HEK293 (cell line): ENCODE data around the gene TSHZ2.
A peak's percentile ranks its signal among the peaks of the same experiment; 100 is the strongest.

Experiments
- CTCF ChIA-PET: fragments of 350-600 bp; formaldehyde crosslinking; extraction: SDS; loops from one replicate; lab custom pipeline; 2021; ENCODE audit warnings: antibody characterized with exemption; lab: Yijun Ruan, JAX
- POLR2A ChIA-PET: fragments of 300-600 bp; formaldehyde crosslinking; extraction: SDS; loops from one replicate; lab custom pipeline; 2020; ENCODE audit warnings: antibody characterized with exemption, inconsistent platforms; lab: Yijun Ruan, JAX
- H3K27ac ChIP-seq: fragments of 200-500 bp; sonication (Bioruptor generic); 2 replicates; pipeline ENCODE4 v1.5.1; 2014; ENCODE audit warnings: low read depth, low read length, control low read depth, inconsistent platforms; ENCODE audit errors: extremely low read depth
- H3K36me3 ChIP-seq, 2 experiments: fragments of 200-500 bp in 1 of 2; sonication (Bioruptor generic) in 1 of 2; 1 replicate in 1 of 2; 2 replicates in 1 of 2; pipeline ENCODE4 v1.5.1; 2014 to 2017; ENCODE audit warnings: inconsistent platforms in 2 of 2, low read length in 2 of 2; ENCODE audit not compliant: control insufficient read depth in 2 of 2, insufficient read depth in 1 of 2
- H3K4me1 ChIP-seq: fragments of 200-500 bp; sonication (Bioruptor generic); 2 replicates; pipeline ENCODE4 v1.5.1; 2014; ENCODE audit warnings: mild to moderate bottlenecking, low read length, inconsistent platforms; ENCODE audit not compliant: control insufficient read depth, insufficient read depth
- H3K4me3 ChIP-seq: 2 replicates; pipeline ENCODE4 v1.5.1; 2011; ENCODE audit warnings: low read depth, mild to moderate bottlenecking, control low read depth, low read length, moderate library complexity
- H3K9me3 ChIP-seq: fragments of 200-500 bp; sonication (Bioruptor generic); 2 replicates; pipeline ENCODE4 v1.5.1; 2014; ENCODE audit warnings: low read depth, low read length, inconsistent platforms; ENCODE audit not compliant: control insufficient read depth, insufficient read depth
- FEZF1 ChIP-seq: fragments of 450-650 bp; formaldehyde crosslinking; IDR thresholded peaks from 2 replicates; pipeline ENCODE4 v1.5.1; 2016; ENCODE audit warnings: missing biosample characterization, missing genetic modification characterization
- GLI2 ChIP-seq: fragments of 450-650 bp; formaldehyde crosslinking; IDR thresholded peaks from 2 replicates; pipeline ENCODE4; 2017; ENCODE audit warnings: missing biosample characterization, missing genetic modification characterization, low read depth, borderline replicate concordance
- SCRT2 ChIP-seq: fragments of 450-650 bp; formaldehyde crosslinking; IDR thresholded peaks from 2 replicates; pipeline ENCODE4 v1.5.1; 2016; ENCODE audit warnings: missing biosample characterization, missing genetic modification characterization
- ZNF133 ChIP-seq: fragments of 450-650 bp; formaldehyde crosslinking; IDR thresholded peaks from 2 replicates; pipeline ENCODE4 v1.5.1; 2016; ENCODE audit warnings: missing biosample characterization, missing genetic modification characterization
- ZNF16 ChIP-seq: fragments of 450-650 bp; formaldehyde crosslinking; IDR thresholded peaks from 2 replicates; pipeline ENCODE4 v1.5.1; 2016; ENCODE audit warnings: low read depth, missing biosample characterization, missing genetic modification characterization
- ZNF24 ChIP-seq: fragments of 450-650 bp; formaldehyde crosslinking; IDR thresholded peaks from 2 replicates; pipeline ENCODE4 v1.5.1; 2016; ENCODE audit warnings: missing biosample characterization, missing genetic modification characterization
- ZNF416 ChIP-seq: fragments of 450-650 bp; formaldehyde crosslinking; IDR thresholded peaks from 2 replicates; pipeline ENCODE4 v1.5.1; 2016; ENCODE audit warnings: missing biosample characterization, missing genetic modification characterization
- ZNF433 ChIP-seq: fragments of 450-650 bp; formaldehyde crosslinking; IDR thresholded peaks from 2 replicates; pipeline ENCODE4 v1.5.1; 2016; ENCODE audit warnings: missing biosample characterization, missing genetic modification characterization, low read depth
- ZNF558 ChIP-seq: fragments of 450-650 bp; formaldehyde crosslinking; IDR thresholded peaks from 2 replicates; pipeline ENCODE4 v1.5.1; 2016; ENCODE audit warnings: missing biosample characterization, missing genetic modification characterization
- ZNF585B ChIP-seq: fragments of 450-650 bp; formaldehyde crosslinking; IDR thresholded peaks from 2 replicates; pipeline ENCODE4 v1.5.1; 2016; ENCODE audit warnings: missing biosample characterization, missing genetic modification characterization
- ZNF660 ChIP-seq: fragments of 450-650 bp; IDR thresholded peaks from 2 replicates; pipeline ENCODE4 v1.5.1; 2018; ENCODE audit warnings: missing biosample characterization, mild to moderate bottlenecking, missing genetic modification characterization
- TF ChIP-seq, protein P1 (sequence below): fragments of 450-650 bp; formaldehyde crosslinking; IDR thresholded peaks from 2 replicates; pipeline ENCODE4 v1.5.1; 2016; ENCODE audit warnings: missing biosample characterization, missing genetic modification characterization, borderline replicate concordance
- TF ChIP-seq, protein P2 (sequence below): fragments of 450-650 bp; formaldehyde crosslinking; IDR thresholded peaks from 2 replicates; pipeline ENCODE4 v1.5.1; 2016; ENCODE audit warnings: missing biosample characterization, missing genetic modification characterization
- TF ChIP-seq, protein P3 (sequence below): fragments of 450-650 bp; formaldehyde crosslinking; IDR thresholded peaks from 2 replicates; pipeline ENCODE4 v1.5.1; 2016; ENCODE audit warnings: missing biosample characterization, missing genetic modification characterization

The TSHZ2 gene

DNA sequence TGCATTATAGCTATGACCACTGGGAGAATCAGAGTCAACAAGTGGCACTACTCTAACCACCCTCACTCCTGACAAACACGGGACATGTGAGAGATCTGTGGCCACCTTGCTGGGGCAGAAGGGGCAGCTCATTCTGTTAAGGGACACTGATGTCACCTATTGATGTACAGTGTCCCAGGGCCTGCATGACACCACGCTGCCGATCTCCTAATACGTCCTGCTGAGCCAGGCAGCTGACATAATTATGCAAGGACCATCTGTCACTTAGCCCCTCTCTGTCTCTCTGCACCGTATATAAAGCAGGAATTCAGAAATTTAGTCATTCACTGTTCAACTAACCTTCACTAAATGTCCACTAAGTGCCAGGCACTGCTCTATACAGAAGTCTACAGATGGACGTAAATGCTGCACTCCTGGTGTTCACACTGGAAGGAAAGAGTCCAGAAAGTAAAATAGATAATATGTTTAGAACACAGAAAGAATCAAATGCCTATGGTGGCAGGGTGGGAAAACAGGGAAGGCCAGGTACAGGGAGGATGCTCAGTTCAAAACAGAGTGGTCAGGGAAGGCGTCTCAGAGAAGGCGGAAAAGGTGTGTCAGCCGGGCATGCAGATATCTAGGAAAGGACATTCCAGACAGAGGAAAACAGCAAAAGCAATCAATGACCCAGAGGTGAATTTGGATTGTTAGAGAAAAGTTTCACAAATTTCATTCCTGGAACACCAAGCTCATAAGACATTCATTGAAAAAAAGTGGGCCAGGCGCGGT, 447.7 kb downstream of the TSHZ2 start:
- CTCF ChIA-PET = no interaction called here

DNA sequence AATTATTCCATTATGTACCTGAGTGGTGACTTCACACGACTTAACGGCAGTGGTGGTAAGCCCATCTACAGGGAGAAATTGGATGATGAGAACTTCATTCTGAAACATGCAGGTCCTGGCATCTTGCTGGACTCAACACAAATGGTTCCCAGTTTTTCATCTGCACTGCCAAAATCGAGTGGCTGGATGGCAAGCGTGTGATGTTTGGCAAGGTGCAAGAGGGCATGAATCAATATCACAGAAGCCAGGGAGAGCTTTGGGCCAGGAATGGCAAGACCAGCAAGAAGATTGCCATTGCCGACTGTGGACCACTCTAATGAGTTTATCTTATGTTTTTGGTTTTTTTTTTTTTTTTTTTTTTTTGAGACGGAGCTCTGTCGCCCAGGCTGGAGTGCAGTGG, 449.2 kb downstream of the TSHZ2 start:
- Histone ChIP-seq H3K27ac (no peak overlapping the region), H3K4me1 (no peaks in the 10 kb centered on the region), H3K9me3 (no peaks in the 10 kb centered on the region), H3K4me3 (no peak overlapping the region), H3K36me3 (no peaks in the 10 kb centered on the region)
- no peak for TF ChIP-seq ZNF133 (tag by site-specific recombination)
- CTCF ChIA-PET = no interaction called here
- POLR2A ChIA-PET = interaction anchor here (0.6 kb wide), 1 partner anchor 234 kb away, joined by 3 read pairs; no protein-coding TSS in a partner anchor

More for the DNA sequence above, 447.7 kb downstream of the TSHZ2 start:
- TF ChIP-seq ZNF433 (tag by site-specific recombination) (no peak), FEZF1 (tag by site-specific recombination) (no peak), SCRT2 (peak; percentile 42; the same call in 1 of the 2 replicates), ZNF585B (no peak)
- TF ChIP-seq, protein P1, sequence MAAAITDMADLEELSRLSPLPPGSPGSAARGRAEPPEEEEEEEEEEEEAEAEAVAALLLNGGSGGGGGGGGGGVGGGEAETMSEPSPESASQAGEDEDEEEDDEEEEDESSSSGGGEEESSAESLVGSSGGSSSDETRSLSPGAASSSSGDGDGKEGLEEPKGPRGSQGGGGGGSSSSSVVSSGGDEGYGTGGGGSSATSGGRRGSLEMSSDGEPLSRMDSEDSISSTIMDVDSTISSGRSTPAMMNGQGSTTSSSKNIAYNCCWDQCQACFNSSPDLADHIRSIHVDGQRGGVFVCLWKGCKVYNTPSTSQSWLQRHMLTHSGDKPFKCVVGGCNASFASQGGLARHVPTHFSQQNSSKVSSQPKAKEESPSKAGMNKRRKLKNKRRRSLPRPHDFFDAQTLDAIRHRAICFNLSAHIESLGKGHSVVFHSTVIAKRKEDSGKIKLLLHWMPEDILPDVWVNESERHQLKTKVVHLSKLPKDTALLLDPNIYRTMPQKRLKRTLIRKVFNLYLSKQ (tag by site-specific recombination) = no peak
- H3K27ac ChIP-seq = no peak overlapping the region
- POLR2A ChIA-PET = interaction anchor here (0.5 kb wide), 1 partner anchor 67 kb away, joined by 3 read pairs; no protein-coding TSS in a partner anchor
- no peaks in the 10 kb centered on the region for H3K36me3 ChIP-seq
- no peaks in the 10 kb centered on the region for H3K4me1 ChIP-seq
- no peak overlapping the region for H3K4me3 ChIP-seq
- H3K9me3 ChIP-seq = no peaks in the 10 kb centered on the region

DNA sequence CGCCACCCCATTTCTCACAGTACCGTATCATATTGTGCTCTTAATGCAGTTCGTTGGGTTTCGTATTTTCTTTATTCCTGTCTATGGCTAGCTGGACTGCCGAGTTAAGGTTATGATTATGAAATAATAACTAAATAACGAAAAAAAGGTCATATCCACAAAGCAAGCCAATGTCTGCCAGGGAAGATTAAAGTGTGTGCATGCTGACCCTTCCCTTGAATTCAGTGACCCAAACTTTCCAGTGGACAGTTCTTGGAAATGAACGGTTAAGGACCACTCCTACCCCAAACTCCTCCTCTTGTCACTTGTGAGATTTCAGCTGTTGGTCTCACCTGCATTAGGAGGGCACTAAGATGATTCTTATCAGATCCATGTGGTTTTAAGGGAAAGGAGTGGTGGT, 449.9 kb downstream of the TSHZ2 start:
- Histone ChIP-seq H3K36me3 (no peaks in the 10 kb centered on the region), H3K9me3 (no peaks in the 10 kb centered on the region), H3K27ac (no peak overlapping the region), H3K4me1 (no peaks in the 10 kb centered on the region), H3K4me3 (no peak overlapping the region)
- CTCF ChIA-PET = no interaction called here
- no peak for TF ChIP-seq GLI2 (tag by site-specific recombination)
- no peak for TF ChIP-seq ZNF660 (tag by site-specific recombination)
- TF ChIP-seq, protein P2, sequence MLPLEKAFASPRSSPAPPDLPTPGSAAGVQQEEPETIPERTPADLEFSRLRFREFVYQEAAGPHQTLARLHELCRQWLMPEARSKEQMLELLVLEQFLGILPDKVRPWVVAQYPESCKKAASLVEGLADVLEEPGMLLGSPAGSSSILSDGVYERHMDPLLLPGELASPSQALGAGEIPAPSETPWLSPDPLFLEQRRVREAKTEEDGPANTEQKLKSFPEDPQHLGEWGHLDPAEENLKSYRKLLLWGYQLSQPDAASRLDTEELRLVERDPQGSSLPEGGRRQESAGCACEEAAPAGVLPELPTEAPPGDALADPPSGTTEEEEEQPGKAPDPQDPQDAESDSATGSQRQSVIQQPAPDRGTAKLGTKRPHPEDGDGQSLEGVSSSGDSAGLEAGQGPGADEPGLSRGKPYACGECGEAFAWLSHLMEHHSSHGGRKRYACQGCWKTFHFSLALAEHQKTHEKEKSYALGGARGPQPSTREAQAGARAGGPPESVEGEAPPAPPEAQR (tag by site-specific recombination) = no peak
- TF ChIP-seq, protein P3, sequence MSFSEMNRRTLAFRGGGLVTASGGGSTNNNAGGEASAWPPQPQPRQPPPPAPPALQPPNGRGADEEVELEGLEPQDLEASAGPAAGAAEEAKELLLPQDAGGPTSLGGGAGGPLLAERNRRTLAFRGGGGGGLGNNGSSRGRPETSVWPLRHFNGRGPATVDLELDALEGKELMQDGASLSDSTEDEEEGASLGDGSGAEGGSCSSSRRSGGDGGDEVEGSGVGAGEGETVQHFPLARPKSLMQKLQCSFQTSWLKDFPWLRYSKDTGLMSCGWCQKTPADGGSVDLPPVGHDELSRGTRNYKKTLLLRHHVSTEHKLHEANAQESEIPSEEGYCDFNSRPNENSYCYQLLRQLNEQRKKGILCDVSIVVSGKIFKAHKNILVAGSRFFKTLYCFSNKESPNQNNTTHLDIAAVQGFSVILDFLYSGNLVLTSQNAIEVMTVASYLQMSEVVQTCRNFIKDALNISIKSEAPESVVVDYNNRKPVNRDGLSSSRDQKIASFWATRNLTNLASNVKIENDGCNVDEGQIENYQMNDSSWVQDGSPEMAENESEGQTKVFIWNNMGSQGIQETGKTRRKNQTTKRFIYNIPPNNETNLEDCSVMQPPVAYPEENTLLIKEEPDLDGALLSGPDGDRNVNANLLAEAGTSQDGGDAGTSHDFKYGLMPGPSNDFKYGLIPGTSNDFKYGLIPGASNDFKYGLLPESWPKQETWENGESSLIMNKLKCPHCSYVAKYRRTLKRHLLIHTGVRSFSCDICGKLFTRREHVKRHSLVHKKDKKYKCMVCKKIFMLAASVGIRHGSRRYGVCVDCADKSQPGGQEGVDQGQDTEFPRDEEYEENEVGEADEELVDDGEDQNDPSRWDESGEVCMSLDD (tag by site-specific recombination) = no peak
- TF ChIP-seq ZNF24 (tag by site-specific recombination) = no peak
- no peak for TF ChIP-seq ZNF16 (tag by site-specific recombination)
- no peak for TF ChIP-seq ZNF416 (tag by site-specific recombination)
- TF ChIP-seq ZNF558 (tag by site-specific recombination) = no peak
- POLR2A ChIA-PET = interaction anchor here (0.6 kb wide), 1 partner anchor 235 kb away, joined by 3 read pairs; no protein-coding TSS in a partner anchor
